Transverse colon (tissue), 3 donors: ENCODE data around the gene MRPL57.

Experiments used
- CTCF ChIP-seq, 5 experiments: fragments of 200-600 bp in 3 of 5; fragments of 450-650 bp in 2 of 5; sonication (generic) in 3 of 5; IDR thresholded peaks; 1 replicate in 2 of 5; 2 replicates in 3 of 5; pipeline ENCODE4 v1.5.1; 2016 to 2017; ENCODE audit warnings: antibody characterized with exemption in 5 of 5, inconsistent platforms in 3 of 5, mild to moderate bottlenecking in 2 of 5, moderate library complexity in 1 of 5
- EP300 ChIP-seq: sonication (generic); formaldehyde crosslinking; IDR thresholded peaks from one replicate; pipeline ENCODE4 v1.6.1; 2017; ENCODE audit warnings: antibody characterized with exemption, low read depth

GRCh38 chr13:21139374-21139773 is 37.1 kb upstream of the MRPL57 start:
- TF ChIP-seq EP300 (no peak), CTCF (IDR thresholded peaks at IDR 0.05) (no peak)
